Activated T-cell treated with anti-CD3 and anti-CD28 coated beads for 4 hours (primary cell): ENCODE results near the gene DYNLL2.
A peak's percentile ranks its signal among the peaks of the same experiment; 100 is the strongest.
"Not testable (repeated sequence)": the region's sequence is repeated elsewhere in the genome, so short reads cannot be mapped to it uniquely, and the experiment has no call there.

Experiments used
- DNase-seq: peaks from one replicate; pipeline ENCODE4 v3.0.0-alpha.2; 2020

DYNLL2 gene

GRCh38 chr17:58107306-58107705 lies 24.1 kb downstream of the DYNLL2 start:
- no peak for DNase-seq

GRCh38 chr17:58109197-58109596 lies 26.0 kb downstream of the DYNLL2 start:
- DNase-seq, result no peak

GRCh38 chr17:58110012-58110411 lies 26.8 kb downstream of the DYNLL2 start:
- DNase-seq, result no peak

GRCh38 chr17:58111676-58112075 lies 28.5 kb downstream of the DYNLL2 start:
- DNase-seq, result no peak

GRCh38 chr17:58112970-58113631 lies 29.9 kb downstream of the DYNLL2 start:
- peak; percentile 90 for DNase-seq

GRCh38 chr17:58113947-58114346 lies 30.7 kb downstream of the DYNLL2 start:
- no peak for DNase-seq

- no peak for DNase-seq
Measured at GRCh38 chr17:58117382-58117781, 34.2 kb downstream of the DYNLL2 start.

GRCh38 chr17:58119491-58119890 lies 36.3 kb downstream of the DYNLL2 start:
- no peak for DNase-seq

GRCh38 chr17:58120195-58120822 lies 37.1 kb downstream of the DYNLL2 start:
- DNase-seq, result peak; percentile 19

- DNase-seq, result no peak
Measured at GRCh38 chr17:58121925-58122324, 38.7 kb downstream of the DYNLL2 start.

- DNase-seq, result no peak
Measured at GRCh38 chr17:58127846-58128245, 44.6 kb downstream of the DYNLL2 start.

- DNase-seq, result not testable (repeated sequence)
Measured at GRCh38 chr17:58132697-58133096, 49.5 kb downstream of the DYNLL2 start.

GRCh38 chr17:58136669-58137279 lies 53.6 kb downstream of the DYNLL2 start:
- DNase-seq, result no peak

- DNase-seq, result no peak
Measured at GRCh38 chr17:58141505-58141904, 58.3 kb downstream of the DYNLL2 start.

GRCh38 chr17:58143335-58143734 lies 60.1 kb downstream of the DYNLL2 start:
- DNase-seq, result not testable (repeated sequence)

- no peak for DNase-seq
Measured at GRCh38 chr17:58144801-58145200, 61.6 kb downstream of the DYNLL2 start.
